K562 (cell line): ENCODE measurements around the gene HIPK2. TPM values are rescaled to one million over a fixed set of nuclear protein-coding genes. Genes with fewer than 3 reads are reported as not detected.

Experiments
- ATAC-seq: fragments of 200-7000 bp; cut with Tn5 transposase; 3 replicates; pipeline ENCODE4 v1.9.1; 2020; ENCODE audit warnings: moderate library complexity
- BruUV-seq: library from RNA; stranded (reverse); fragments of 400-500 nt; replicated peaks from 2 replicates; lab custom pipeline; 2021; lab: Mats Ljungman, UMichigan
- CTCF ChIA-PET: fragments of 300-600 bp; formaldehyde crosslinking; extraction: SDS; loops from one replicate; lab custom pipeline; 2021; ENCODE audit warnings: low intra/inter-chr PET ratio; lab: Yijun Ruan, JAX
- POLR2A ChIA-PET: fragments of 300-600, 350-650 bp; sonication (Branson Sonifier 250); formaldehyde crosslinking; extraction: SDS; loops from one replicate; lab custom pipeline; 2021; ENCODE audit warnings: antibody characterized with exemption, inconsistent platforms; lab: Yijun Ruan, JAX
- DNase-seq, 4 experiments: peaks; one replicate each; pipeline versions ENCODE4 v3.0.0 to v3.0.0-alpha.2; 2011 to 2018; ENCODE audit warnings: low spot score in 3 of 4, mixed read lengths in 3 of 4; ENCODE audit errors: extremely low read depth in 1 of 4
- FAIRE-seq: peaks from 2 replicates; lab custom pipeline; 2011; peaks lifted over from hg19 to GRCh38; lab: Jason Lieb, UNC
- H2AFZ ChIP-seq: 2 replicates; pipeline ENCODE4 v1.6.0; 2011; ENCODE audit warnings: low read depth, low read length, control low read depth, inconsistent platforms
- H3K27ac ChIP-seq: fragments of 200-600 bp; 3 replicates; pipeline ENCODE4 v1.8.0; 2011; ENCODE audit warnings: low read depth, mild to moderate bottlenecking, control low read depth, inconsistent platforms, low read length, moderate library complexity, mixed read lengths; ENCODE audit errors: extremely low read depth
- H3K27me3 ChIP-seq, 2 experiments: fragments of 300-600 bp in 1 of 2; 2 replicates in 1 of 2; 3 replicates in 1 of 2; pipeline versions ENCODE4 v1.6.0 to v1.8.0; 2011; ENCODE audit warnings: inconsistent platforms in 2 of 2, low read length in 2 of 2, mild to moderate bottlenecking in 1 of 2, mixed read lengths in 1 of 2, moderate library complexity in 1 of 2; ENCODE audit not compliant: control insufficient read depth in 2 of 2, insufficient read depth in 2 of 2
- H3K36me3 ChIP-seq: fragments of 300-600 bp; 3 replicates; pipeline ENCODE4 v1.8.0; 2011; ENCODE audit warnings: mild to moderate bottlenecking, low read length, inconsistent platforms; ENCODE audit not compliant: control insufficient read depth, insufficient read depth
- H3K4me1 ChIP-seq, 2 experiments: fragments of 200-600 bp in 1 of 2; replicated peaks in 1 of 2; 2 replicates in 1 of 2; 3 replicates in 1 of 2; pipeline versions ENCODE4 v1.5.1 to v1.8.0; 2011; ENCODE audit warnings: inconsistent platforms in 2 of 2, low read length in 2 of 2, mild to moderate bottlenecking in 1 of 2, mixed read lengths in 1 of 2, moderate library complexity in 1 of 2; ENCODE audit not compliant: control insufficient read depth in 2 of 2, insufficient read depth in 2 of 2
- H3K4me2 ChIP-seq: 2 replicates; pipeline ENCODE4 v1.6.1; 2011; ENCODE audit warnings: low read length, control low read depth, inconsistent platforms, mixed read lengths; ENCODE audit not compliant: insufficient read depth
- H3K4me3 ChIP-seq: fragments of 200-600 bp; sonication (generic), shearing (Covaris generic); 2 replicates; pipeline ENCODE4 v1.5.1; 2016; ENCODE audit warnings: control low read depth, inconsistent platforms
- H3K79me2 ChIP-seq: fragments of 200-600 bp; 3 replicates; pipeline ENCODE4 v1.8.0; 2011; ENCODE audit warnings: low read length, inconsistent platforms; ENCODE audit not compliant: control insufficient read depth, insufficient read depth
- H3K9ac ChIP-seq, 2 experiments: 2 replicates each; pipeline versions ENCODE4 v1.6.0 to v1.6.1; 2011; ENCODE audit warnings: low read depth in 2 of 2, low read length in 2 of 2, control low read depth in 1 of 2, inconsistent platforms in 1 of 2, mild to moderate bottlenecking in 1 of 2, mixed read lengths in 1 of 2; ENCODE audit not compliant: insufficient read depth in 1 of 2
- H3K9me1 ChIP-seq: one replicate; pipeline ENCODE4 v1.6.0; 2011; ENCODE audit warnings: inconsistent platforms, mild to moderate bottlenecking, low read length, moderate library complexity; ENCODE audit not compliant: control insufficient read depth, insufficient read depth
- H3K9me3 ChIP-seq: replicated peaks from 2 replicates; pipeline ENCODE4 v1.5.1; 2011; ENCODE audit warnings: low read depth, low read length, inconsistent platforms; ENCODE audit not compliant: control insufficient read depth, insufficient read depth
- H4K20me1 ChIP-seq: replicated peaks from 2 replicates; pipeline ENCODE4 v1.6.1; 2011; ENCODE audit warnings: low read length, inconsistent platforms, mixed read lengths; ENCODE audit not compliant: control insufficient read depth, insufficient read depth
- BCOR ChIP-seq: fragments of 450-650 bp; IDR thresholded peaks from 2 replicates; pipeline ENCODE4 v1.6.1; 2016
- CBX5 ChIP-seq: IDR thresholded peaks from 2 replicates; pipeline ENCODE4 v1.6.1; 2014; ENCODE audit warnings: low read depth, borderline replicate concordance
- CCNT2 ChIP-seq: IDR thresholded peaks from 2 replicates; pipeline ENCODE4 v1.6.1; 2011; ENCODE audit warnings: borderline replicate concordance, low read depth, mild to moderate bottlenecking, moderate library complexity, mixed read lengths, low read length; ENCODE audit not compliant: insufficient read length; ENCODE audit errors: extremely low read depth
- CXXC5 ChIP-seq: fragments of 250-450 bp; sonication (Bioruptor Pico); IDR thresholded peaks from 2 replicates; pipeline ENCODE4 v1.8.0; 2022; ENCODE audit warnings: inconsistent platforms, mild to moderate bottlenecking, moderate library complexity
- DPF2 ChIP-seq: fragments of 450-650 bp; IDR thresholded peaks from 2 replicates; pipeline ENCODE4 v1.6.1; 2016
- NFE2L1 ChIP-seq: fragments of 450-650 bp; IDR thresholded peaks from 2 replicates; pipeline ENCODE4 v1.6.1; 2016; ENCODE audit warnings: missing genetic modification characterization, low read depth, mild to moderate bottlenecking, missing compliant biosample characterization, moderate library complexity, borderline replicate concordance
- TCF3 ChIP-seq: sonication (generic); formaldehyde crosslinking; IDR thresholded peaks from 2 replicates; pipeline ENCODE4 v1.4.0; 2020; ENCODE audit warnings: mild to moderate bottlenecking, missing genetic modification reagents
- WHSC1 ChIP-seq: IDR thresholded peaks from one replicate; pipeline ENCODE4 v1.6.1; 2012; ENCODE audit warnings: low read length, control low read depth, inconsistent platforms
- ZNF175 ChIP-seq: fragments of 200-800 bp; sonication (Bioruptor generic); IDR thresholded peaks from 2 replicates; pipeline ENCODE4 v1.6.1; 2016; ENCODE audit warnings: low read depth, mild to moderate bottlenecking, missing genetic modification characterization, missing compliant biosample characterization
- WGBS: fragments of 100-300 bp; shearing (Covaris generic); methylation state at CpG from one replicate; pipeline ENCODE4 v1.1.6; 2016; ENCODE audit warnings: low coverage, mixed read lengths; ENCODE audit not compliant: insufficient coverage; ENCODE audit errors: missing lambda C conversion rate; 5-methylcytosine and 5-hydroxymethylcytosine counted together
- in situ Hi-C: fragments of 300-500 bp; cut with MboI; formaldehyde crosslinking; loops from 4 replicates; pipeline ENCODE4 v1.15.0; 2018; ENCODE audit warnings: inconsistent platforms, mixed read lengths
- intact Hi-C: fragments of 100-400 bp; cut with micrococcal nuclease; formaldehyde crosslinking; loops from 2 replicates; pipeline ENCODE4 v1.14.2; 2022
- polyA plus RNA-seq, 8 experiments: library from polyadenylated mRNA; depleted of rRNA in 4 of 8; stranded (reverse) in 5 of 8; unstranded in 3 of 8; fragments of >200 nt; fragmentation: Nextera tagmentation in 2 of 8; fragmentation: Illumina TruSeq in 1 of 8; extraction: Ambion mirVana in 2 of 8; extraction: Trizol in 1 of 8; gene quantifications; 2 replicates each; pipeline versions ENCODE4 v1.2.1 to v1.2.3, GENCODE V29; 2011 to 2014; ENCODE audit warnings: inconsistent platforms in 1 of 8, missing spikeins in 1 of 8
- total RNA-seq, 7 experiments: library from RNA; depleted of rRNA in 6 of 7; stranded (reverse); fragments of >200 nt in 6 of 7; fragmentation: Illumina TruSeq in 2 of 7; extraction: Trizol in 2 of 7; gene quantifications; 2 replicates each; pipeline versions ENCODE4 v1.2.1 to v1.2.3, GENCODE V29; 2011 to 2021; ENCODE audit warnings: low replicate concordance in 1 of 7
- TF ChIP-seq, protein P1 (sequence below): sonication (generic); formaldehyde crosslinking; IDR thresholded peaks from 2 replicates; pipeline ENCODE4 v1.9.0; 2022; ENCODE audit warnings: mild to moderate bottlenecking, missing genetic modification reagents
- TF ChIP-seq, protein P2 (sequence below): fragments of 250-450 bp; sonication (Bioruptor Pico); IDR thresholded peaks from 2 replicates; pipeline ENCODE4 v1.5.0; 2020; ENCODE audit warnings: mild to moderate bottlenecking

Gene HIPK2
- total and polyA plus RNA-seq, 9 of the 15 experiments (the other 6 are each of a cell fraction or from before 2014, with no cell fraction given), result 0.69 to 19.8 (median 5.1) TPM

DNA sequence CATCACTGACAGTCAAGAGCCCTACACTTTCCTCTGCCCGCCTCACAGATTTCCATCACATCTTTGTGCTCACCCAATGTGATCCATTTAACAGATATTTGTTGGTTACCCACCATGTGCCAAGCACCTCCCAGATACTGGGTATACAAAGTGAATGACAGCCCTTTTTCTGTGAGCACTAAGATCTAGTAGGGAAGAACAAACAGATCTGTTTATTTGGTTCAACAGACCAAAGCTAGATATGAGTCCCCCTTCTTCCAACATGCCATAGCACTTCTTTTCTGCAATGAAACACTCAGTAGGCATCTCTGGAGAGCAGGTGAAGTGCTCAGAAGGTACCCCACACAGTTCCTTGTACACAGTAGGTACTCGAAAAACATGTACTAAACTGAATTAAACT lies 101.4 kb downstream of the HIPK2 start:
- H3K27me3 ChIP-seq, result no peaks in the 10 kb centered on the region
- TF ChIP-seq DPF2 (no peak), WHSC1 (no peak), TCF3 (CRISPR knock-in tag) (no peak), ZNF175 (CRISPR knock-in tag) (no peak), CBX5 (no peak), NFE2L1 (tag) (no peak), CCNT2 (no peak), CXXC5 (CRISPR knock-in tag) (no peak), BCOR (no peak)
- TF ChIP-seq, protein P1, sequence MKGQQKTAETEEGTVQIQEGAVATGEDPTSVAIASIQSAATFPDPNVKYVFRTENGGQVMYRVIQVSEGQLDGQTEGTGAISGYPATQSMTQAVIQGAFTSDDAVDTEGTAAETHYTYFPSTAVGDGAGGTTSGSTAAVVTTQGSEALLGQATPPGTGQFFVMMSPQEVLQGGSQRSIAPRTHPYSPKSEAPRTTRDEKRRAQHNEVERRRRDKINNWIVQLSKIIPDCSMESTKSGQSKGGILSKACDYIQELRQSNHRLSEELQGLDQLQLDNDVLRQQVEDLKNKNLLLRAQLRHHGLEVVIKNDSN, result no peak
- TF ChIP-seq, protein P2, sequence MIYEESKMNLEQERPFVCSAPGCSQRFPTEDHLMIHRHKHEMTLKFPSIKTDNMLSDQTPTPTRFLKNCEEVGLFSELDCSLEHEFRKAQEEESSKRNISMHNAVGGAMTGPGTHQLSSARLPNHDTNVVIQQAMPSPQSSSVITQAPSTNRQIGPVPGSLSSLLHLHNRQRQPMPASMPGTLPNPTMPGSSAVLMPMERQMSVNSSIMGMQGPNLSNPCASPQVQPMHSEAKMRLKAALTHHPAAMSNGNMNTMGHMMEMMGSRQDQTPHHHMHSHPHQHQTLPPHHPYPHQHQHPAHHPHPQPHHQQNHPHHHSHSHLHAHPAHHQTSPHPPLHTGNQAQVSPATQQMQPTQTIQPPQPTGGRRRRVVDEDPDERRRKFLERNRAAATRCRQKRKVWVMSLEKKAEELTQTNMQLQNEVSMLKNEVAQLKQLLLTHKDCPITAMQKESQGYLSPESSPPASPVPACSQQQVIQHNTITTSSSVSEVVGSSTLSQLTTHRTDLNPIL (CRISPR knock-in tag), result no peak
- ATAC-seq, result no peak
- no peak overlapping the region for H3K4me2 ChIP-seq
- POLR2A ChIA-PET, result no interaction called here
- intact Hi-C loops (no loop called here), in situ Hi-C loops (no loop called here)
- FAIRE-seq, result no peak
- no peak overlapping the region for H3K27ac ChIP-seq
- H3K4me1 ChIP-seq, result peaks cover 8 to 13% of the 10 kb centered on the region in 2 experiments; a peak in 4 of 5 replicates
- H3K9me1 ChIP-seq, result no peaks in the 10 kb centered on the region
- H4K20me1 ChIP-seq, result no peaks in the 10 kb centered on the region
- H3K4me3 ChIP-seq, result no peak overlapping the region
- no TSS peak for BruUV-seq
- H2AFZ ChIP-seq, result no peak overlapping the region
- H3K9me3 ChIP-seq, result no peaks in the 10 kb centered on the region
- H3K9ac ChIP-seq, result no peak overlapping the region
- DNase-seq, result no peak
- no peaks in the 10 kb centered on the region for H3K79me2 ChIP-seq
- WGBS, result 48% methylated on average over 2 of the region's 2 CpGs
- no peaks in the 10 kb centered on the region for H3K36me3 ChIP-seq
- CTCF ChIA-PET, result no interaction called here
